Peyer's patch (tissue), 4 donors: ENCODE data around the gene GRK2. TPM values are rescaled to one million over a fixed set of nuclear protein-coding genes. Genes with fewer than 3 reads are reported as not detected.

ENCODE experiments used
- DNase-seq, 3 donors: peaks; one replicate each; pipeline ENCODE4 v3.0.0-alpha.2; 2017 to 2019
- H3K27ac ChIP-seq, 4 donors: fragments of 200-600 bp; sonication (generic); one replicate each; pipeline ENCODE4 v1.5.1; 2016 to 2019
- H3K27me3 ChIP-seq, 2 donors: fragments of 200-600 bp; sonication (generic); one replicate each; pipeline ENCODE4 v1.5.1; 2019
- H3K36me3 ChIP-seq, 3 donors: fragments of 200-600 bp; sonication (generic); one replicate each; pipeline ENCODE4 v1.5.1; 2016 to 2019
- H3K4me1 ChIP-seq, 4 donors: fragments of 200-600 bp; sonication (generic); one replicate each; pipeline ENCODE4 v1.5.1; 2016 to 2019
- H3K4me3 ChIP-seq, 4 donors: fragments of 200-600 bp; sonication (generic); 1 replicate in 3 of 4; 2 replicates in 1 of 4; pipeline ENCODE4 v1.5.1; 2016 to 2019; ENCODE audit warnings: mild to moderate bottlenecking in 1 of 4
- H3K9me3 ChIP-seq, 4 donors: fragments of 200-600 bp; sonication (generic); one replicate each; pipeline ENCODE4 v1.5.1; 2016 to 2019; ENCODE audit warnings: mild to moderate bottlenecking in 1 of 4
- CTCF ChIP-seq, 6 experiments: fragments of 450-650 bp in 4 of 6; fragments of 200-600 bp in 2 of 6; sonication (generic) in 1 of 6; IDR thresholded peaks; one replicate each; pipeline ENCODE4 v1.5.1; 2017 to 2019; ENCODE audit warnings: antibody characterized with exemption in 6 of 6, mild to moderate bottlenecking in 3 of 6, moderate library complexity in 1 of 6
- POLR2A ChIP-seq, 2 donors: fragments of 450-650 bp; IDR thresholded peaks; one replicate each; pipeline ENCODE4 v1.5.1; 2017; ENCODE audit warnings: antibody characterized with exemption in 2 of 2, mild to moderate bottlenecking in 2 of 2, moderate library complexity in 2 of 2
- total RNA-seq, 4 donors: library from RNA; depleted of rRNA; stranded (reverse); fragments of >200 nt; gene quantifications; one replicate each; pipeline ENCODE4 v1.1.0, GENCODE V29; 2016

Gene GRK2
- total RNA-seq, 4 donors from 2014 or later, result 103 to 276 (median 163) TPM

- TF ChIP-seq CTCF (IDR thresholded peaks at IDR 0.05) (no peak), POLR2A (IDR thresholded peaks at IDR 0.05) (no peak)
- DNase-seq, result no peak
Measured at GRCh38 chr11:67322049-67322448, 55.8 kb downstream of the GRK2 start.

GRCh38 chr11:67323526-67323925 is 57.3 kb downstream of the GRK2 start:
- TF ChIP-seq CTCF (IDR thresholded peaks at IDR 0.05) (no peak), POLR2A (IDR thresholded peaks at IDR 0.05) (no peak)
- Histone ChIP-seq H3K27ac (no peak overlapping the region), H3K9me3 (no peaks in the 10 kb centered on the region), H3K36me3 (no peaks in the 10 kb centered on the region), H3K4me1 (peaks cover 0 to 17% (median under 1%) of the 10 kb centered on the region in 4 donors), H3K27me3 (no peaks in the 10 kb centered on the region), H3K4me3 (no peak overlapping the region)
- DNase-seq, result no peak

More at GRCh38 chr11:67322049-67322448, 55.8 kb downstream of the GRK2 start:
- peaks cover 0 to 21% (median 2%) of the 10 kb centered on the region in 4 donors for H3K4me1 ChIP-seq
- H3K36me3 ChIP-seq, result no peaks in the 10 kb centered on the region
- no peak overlapping the region for H3K4me3 ChIP-seq
- H3K9me3 ChIP-seq, result no peaks in the 10 kb centered on the region
- H3K27me3 ChIP-seq, result no peaks in the 10 kb centered on the region
- no peak overlapping the region for H3K27ac ChIP-seq

GRCh38 chr11:67332081-67332691 is 65.9 kb downstream of the GRK2 start:
- TF ChIP-seq CTCF (IDR thresholded peaks at IDR 0.05), result no peak
- no peak for TF ChIP-seq POLR2A (IDR thresholded peaks at IDR 0.05)
- no peak for DNase-seq

More at GRCh38 chr11:67332081-67332691, 65.9 kb downstream of the GRK2 start:
- Histone ChIP-seq H3K27ac (no peak overlapping the region), H3K4me3 (no peak overlapping the region), H3K27me3 (no peaks in the 10 kb centered on the region), H3K36me3 (peaks cover 0 to 4% (median 0%) of the 10 kb centered on the region in 3 donors), H3K9me3 (no peaks in the 10 kb centered on the region), H3K4me1 (no peaks in the 10 kb centered on the region)

Other genes starting within 250 kb of the GRK2 start
- gene SYT12, start 243.3 kb upstream of the GRK2 start, total RNA-seq, result 1 to 10 TPM in 2 of 4 donors, not detected in 2; 1.1 to 3.9 TPM
- 10 to 100 TPM in 3 of 4 donors, 1 to 10 TPM in 1; 9.9 to 26.3 (median 21.2) TPM for gene RHOD, start 209.6 kb upstream of the GRK2 start, total RNA-seq
- gene KDM2A, start 147.2 kb upstream of the GRK2 start, total RNA-seq, result 100 to 1,000 TPM in 2 of 4 donors, 10 to 100 TPM in 2; 76.7 to 225 (median 105) TPM
- 10 to 100 TPM; 25.4 to 97.4 (median 41.5) TPM for gene ANKRD13D, start 22.8 kb downstream of the GRK2 start, total RNA-seq
- 100 to 1,000 TPM in 2 of 4 donors, 10 to 100 TPM in 2; 55.9 to 128 (median 99.9) TPM for gene SSH3, start 37.1 kb downstream of the GRK2 start, total RNA-seq
- 100 to 1,000 TPM in 3 of 4 donors, 10 to 100 TPM in 1; 74.3 to 329 (median 272) TPM for gene POLD4, start 87.1 kb downstream of the GRK2 start, total RNA-seq
- 10 to 100 TPM in 2 of 4 donors, 1 to 10 TPM in 2; 1.2 to 14.9 (median 7.5) TPM for gene CLCF1, start 107.1 kb downstream of the GRK2 start, total RNA-seq
- gene RAD9A, start 125.5 kb downstream of the GRK2 start, total RNA-seq, result 10 to 100 TPM; 37.0 to 73.4 (median 61.6) TPM
- 100 to 1,000 TPM; 156 to 213 (median 177) TPM for gene PPP1CA, start 135.4 kb downstream of the GRK2 start, total RNA-seq
- 10 to 100 TPM in 2 of 4 donors, 1 to 10 TPM in 2; 5.6 to 53.6 (median 9.3) TPM for gene TBC1D10C, start 137.6 kb downstream of the GRK2 start, total RNA-seq
- 1 to 10 TPM in 1 of 4 donors, under 1 TPM in 2, not detected in 1; 0.54 to 1.2 (median 0.83) TPM for gene CARNS1, start 149.2 kb downstream of the GRK2 start, total RNA-seq
- 10 to 100 TPM; 58.0 to 88.3 (median 63.5) TPM for gene RPS6KB2, start 162.0 kb downstream of the GRK2 start, total RNA-seq
- gene PTPRCAP, start 171.2 kb downstream of the GRK2 start, total RNA-seq, result 10 to 100 TPM; 17.3 to 56.9 (median 21.7) TPM
- gene CORO1B, start 177.0 kb downstream of the GRK2 start, total RNA-seq, result 100 to 1,000 TPM in 3 of 4 donors, 10 to 100 TPM in 1; 68.5 to 161 (median 138) TPM
- gene GPR152, start 186.3 kb downstream of the GRK2 start, total RNA-seq, result not detected
- gene CABP4, start 188.9 kb downstream of the GRK2 start, total RNA-seq, result 1 to 10 TPM in 1 of 4 donors, under 1 TPM in 2, not detected in 1; 0.85 to 3.3 (median 0.94) TPM
- 100 to 1,000 TPM in 1 of 4 donors, 10 to 100 TPM in 3; 80.0 to 126 (median 86.1) TPM for gene TMEM134, start 202.8 kb downstream of the GRK2 start, total RNA-seq
- gene AIP, start 216.6 kb downstream of the GRK2 start, total RNA-seq, result 10 to 100 TPM; 39.9 to 75.9 (median 58.4) TPM
- 100 to 1,000 TPM in 3 of 4 donors, 10 to 100 TPM in 1; 94.4 to 126 (median 109) TPM for gene PITPNM1, start 238.9 kb downstream of the GRK2 start, total RNA-seq
- gene CDK2AP2, start 241.7 kb downstream of the GRK2 start, total RNA-seq, result 10 to 100 TPM; 60.4 to 97.7 (median 77.2) TPM